Hepatic stellate cell (primary cell): ENCODE data around the gene RIPOR3.

Experiments
- DNase-seq: peaks from one replicate; pipeline ENCODE4 v3.0.0; 2011; ENCODE audit warnings: low spot score

Gene RIPOR3

GRCh38 chr20:50587291-50587961 lies 103.9 kb downstream of the RIPOR3 start:
- DNase-seq: no peak

- no peak for DNase-seq
These were observed 104.7 kb downstream of the RIPOR3 start for GRCh38 chr20:50586531-50587232.

- DNase-seq: no peak
These were observed 105.7 kb downstream of the RIPOR3 start for GRCh38 chr20:50585678-50586077.

DNA sequence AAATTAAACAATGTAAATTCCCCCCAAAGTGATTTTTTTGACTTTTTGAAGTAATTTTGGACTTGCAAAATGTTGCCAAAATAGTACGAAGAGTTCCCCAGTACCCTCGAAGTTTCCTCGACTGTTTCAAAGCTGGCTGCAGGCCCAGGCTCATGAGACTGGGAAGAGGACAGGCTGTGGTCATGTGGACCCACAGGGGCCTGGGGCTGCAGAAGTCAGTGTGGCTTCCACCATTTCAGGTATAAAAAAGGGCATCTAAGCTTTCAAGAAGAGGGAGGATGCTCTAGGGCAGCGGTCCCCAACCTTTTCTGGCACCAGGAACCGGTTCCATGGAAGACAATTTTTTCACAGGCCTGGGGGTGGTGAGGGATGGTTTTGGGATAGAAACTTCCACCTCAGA lies 106.1 kb downstream of the RIPOR3 start:
- no peak for DNase-seq

GRCh38 chr20:50584687-50585086 lies 106.7 kb downstream of the RIPOR3 start:
- DNase-seq: no peak

- no peak for DNase-seq
These were observed 107.7 kb downstream of the RIPOR3 start for GRCh38 chr20:50583442-50584150.

GRCh38 chr20:50582591-50583234 lies 108.6 kb downstream of the RIPOR3 start:
- no peak for DNase-seq

DNA sequence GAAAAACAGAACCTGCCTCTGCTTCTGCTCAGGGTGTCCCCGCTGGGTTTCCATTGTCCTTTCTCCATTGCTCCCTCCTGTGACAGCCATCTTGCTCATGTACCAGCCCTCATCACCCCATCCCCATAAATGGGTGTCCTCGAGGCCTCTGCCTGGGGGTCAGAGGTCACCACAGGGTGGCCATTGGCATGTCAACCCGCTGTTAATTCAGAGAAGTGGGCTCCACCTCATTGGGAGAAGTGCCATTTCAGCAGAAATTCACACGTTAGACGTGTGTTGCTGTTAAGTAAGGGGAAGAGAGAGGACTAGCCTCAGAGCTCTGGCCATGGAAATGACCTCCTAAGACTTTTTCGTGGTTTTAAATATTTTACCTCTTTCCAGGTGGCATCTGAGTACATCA lies 109.2 kb downstream of the RIPOR3 start:
- no peak for DNase-seq

GRCh38 chr20:50580842-50581544 lies 110.3 kb downstream of the RIPOR3 start:
- no peak for DNase-seq

GRCh38 chr20:50580016-50580747 lies 111.2 kb downstream of the RIPOR3 start:
- peak; percentile 85 for DNase-seq

GRCh38 chr20:50579511-50579910 lies 111.8 kb downstream of the RIPOR3 start:
- no peak for DNase-seq

DNA sequence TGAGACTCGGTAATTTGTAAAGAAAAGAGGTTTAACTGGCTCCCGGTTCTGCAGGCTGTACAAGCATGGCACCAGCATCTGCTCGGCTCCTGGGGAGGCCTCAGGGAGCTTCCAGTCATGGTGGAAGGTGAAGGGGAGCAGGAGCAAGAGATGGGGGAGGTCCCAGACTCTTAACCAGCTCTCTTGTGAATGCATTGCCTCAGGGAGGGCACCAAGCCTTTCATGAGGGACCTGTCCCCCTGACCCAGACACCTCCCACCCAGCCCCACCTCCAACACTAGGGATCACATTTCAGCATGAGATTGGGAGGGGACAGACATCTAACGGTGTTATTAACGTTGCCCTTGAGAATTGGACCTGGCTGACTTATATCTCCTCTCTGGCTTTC lies 112.6 kb downstream of the RIPOR3 start:
- DNase-seq: no peak

GRCh38 chr20:50578061-50578777 lies 113.1 kb downstream of the RIPOR3 start:
- DNase-seq: no peak

DNA sequence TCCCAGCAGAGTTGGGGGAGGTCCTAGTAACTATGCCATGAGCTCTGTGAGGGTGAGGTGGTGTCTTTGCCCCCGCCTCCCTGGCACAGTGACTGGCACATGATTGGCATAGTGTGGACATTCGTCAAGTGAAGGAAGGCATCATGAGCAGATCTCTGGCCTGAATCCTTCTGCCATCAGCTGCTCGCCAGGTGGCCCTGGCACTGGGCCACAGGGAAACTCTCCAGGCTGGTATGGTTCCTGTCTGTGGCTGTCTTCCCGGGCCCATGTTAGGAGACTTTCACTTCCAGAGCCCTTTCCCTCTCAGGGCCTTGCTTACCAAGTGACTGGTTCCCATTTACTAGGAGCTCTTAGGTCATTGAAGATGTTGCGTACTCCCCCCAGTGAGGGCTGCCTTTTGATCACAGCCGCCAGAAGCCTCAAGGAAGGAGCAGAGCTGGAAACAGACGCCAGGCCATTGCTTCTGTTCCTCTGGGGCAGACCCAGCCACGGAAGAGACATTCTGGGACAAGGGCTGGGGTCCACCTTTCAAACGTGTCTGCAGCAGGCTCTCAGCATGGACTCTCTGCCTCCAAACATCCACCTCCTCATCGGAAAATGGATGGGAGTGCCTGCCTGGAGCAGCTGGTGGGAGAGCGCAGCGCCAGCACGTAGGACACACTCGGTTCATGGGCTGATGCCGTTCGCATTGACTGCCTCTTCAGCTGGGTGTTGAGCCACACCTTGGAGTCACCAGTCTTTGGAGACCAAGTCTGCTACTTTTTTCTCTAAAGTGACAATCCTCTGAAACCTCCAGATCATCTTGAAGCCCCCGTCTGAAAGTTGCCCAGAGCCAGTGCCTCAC lies 113.9 kb downstream of the RIPOR3 start:
- no peak for DNase-seq

GRCh38 chr20:50575865-50576720 lies 115.2 kb downstream of the RIPOR3 start:
- DNase-seq: peak; percentile 82

GRCh38 chr20:50574586-50574985 lies 116.8 kb downstream of the RIPOR3 start:
- DNase-seq: no peak

- no peak for DNase-seq
These were observed 117.2 kb downstream of the RIPOR3 start for GRCh38 chr20:50574108-50574507.

GRCh38 chr20:50572938-50573777 lies 118.2 kb downstream of the RIPOR3 start:
- peak; percentile 53 for DNase-seq
